ENCODE measurements around the gene TTYH3.

Gene TTYH3

DNA sequence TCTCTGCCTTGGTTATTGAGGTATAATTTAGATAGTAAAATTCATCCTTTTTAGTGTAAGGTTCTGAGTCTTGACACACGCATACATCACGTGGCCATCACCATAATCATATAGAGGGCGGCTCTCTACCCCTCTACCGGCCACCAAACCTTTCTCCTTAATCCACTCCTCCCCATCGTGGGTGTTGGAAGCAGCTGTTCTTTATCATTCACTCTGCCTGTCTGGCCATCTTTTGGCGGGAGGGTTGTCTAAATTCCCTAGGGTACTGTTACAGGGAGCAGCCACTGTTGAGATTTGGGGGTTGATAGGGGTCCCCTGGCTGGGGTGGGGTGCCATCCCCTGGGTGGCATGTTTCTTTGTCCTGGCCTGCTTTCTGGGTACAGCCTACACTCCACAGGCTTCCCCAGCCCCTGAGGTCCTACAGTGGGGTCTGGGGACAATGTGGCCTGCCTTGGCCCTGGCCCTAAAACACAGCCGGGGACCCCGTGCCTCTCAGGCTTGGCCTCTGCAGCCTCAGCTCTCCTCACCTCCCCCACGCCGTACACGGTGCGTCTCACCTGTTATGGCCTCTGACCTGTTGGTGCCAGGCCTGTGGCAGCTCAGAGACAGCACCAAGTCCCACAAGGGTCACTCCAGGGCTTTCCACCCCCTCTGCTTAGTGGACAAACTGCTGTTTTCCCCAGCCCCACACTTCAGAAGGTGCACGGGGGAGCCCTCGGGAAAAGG, 73.7 kb downstream of the TTYH3 start:
- H3K36me3 Mint-ChIP-seq (ENCODE audit: low read depth): no peaks in the 10 kb centered on the region

DNA sequence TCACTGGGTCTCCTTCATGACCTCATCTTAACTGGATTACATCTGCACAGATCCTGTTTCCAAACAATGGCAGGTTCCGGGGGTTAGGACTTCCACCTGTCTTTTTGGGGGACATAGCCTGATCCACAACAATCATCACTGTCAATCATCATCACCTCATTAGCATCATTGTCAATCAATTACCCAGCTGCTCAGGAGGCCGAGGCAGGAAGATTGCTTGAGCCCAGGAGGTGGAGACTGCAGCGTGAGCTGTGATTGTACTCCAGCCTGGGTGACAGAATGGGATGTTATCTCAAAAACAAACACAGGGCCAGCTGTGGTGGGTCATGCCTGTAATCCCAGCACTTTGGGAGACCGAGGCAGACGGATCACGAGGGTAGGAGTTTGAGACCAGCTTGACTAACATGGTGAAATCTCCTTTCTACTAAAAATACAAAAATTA, 74.9 kb downstream of the TTYH3 start:
- DNase-seq (ENCODE audit: low spot score): no peak
- Mint-ChIP-seq H3K9me3 (no peaks in the 10 kb centered on the region), H3K4me3 (no peak overlapping the region), H3K27ac (no peak overlapping the region), H3K4me1 (ENCODE audit: low read depth) (peaks cover 22% of the 10 kb centered on the region), H3K36me3 (ENCODE audit: low read depth) (no peaks in the 10 kb centered on the region), H3K27me3 (ENCODE audit: low read depth) (peaks cover 5% of the 10 kb centered on the region)

More for the DNA sequence above, 73.7 kb downstream of the TTYH3 start:
- no peak for DNase-seq (ENCODE audit: low spot score)
- peaks cover 14% of the 10 kb centered on the region for H3K4me1 Mint-ChIP-seq (ENCODE audit: low read depth)
- H3K9me3 Mint-ChIP-seq: no peaks in the 10 kb centered on the region
- no peak overlapping the region for H3K4me3 Mint-ChIP-seq
- no peak overlapping the region for H3K27ac Mint-ChIP-seq
- peaks cover 7% of the 10 kb centered on the region for H3K27me3 Mint-ChIP-seq (ENCODE audit: low read depth)

DNA sequence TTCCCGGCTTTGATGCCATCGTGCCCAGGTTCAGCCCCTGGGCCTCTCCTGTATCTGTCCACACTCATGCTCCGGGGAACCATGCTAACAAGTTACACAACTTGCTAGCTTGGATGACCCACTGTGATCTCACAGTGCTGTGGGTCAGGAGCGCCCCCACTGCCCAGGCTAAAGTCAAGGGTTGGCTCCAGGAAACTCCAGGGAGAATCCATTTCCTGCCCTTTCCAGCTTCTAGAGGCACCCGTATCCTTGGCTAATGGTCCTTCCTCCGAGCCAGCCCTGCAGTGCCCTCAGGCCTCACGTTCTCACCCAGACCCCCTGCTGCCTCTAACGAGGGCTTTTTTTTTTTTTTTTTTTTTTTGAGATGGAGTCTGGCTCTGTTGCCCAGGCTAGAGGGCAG, 75.7 kb downstream of the TTYH3 start:
- H3K9me3 Mint-ChIP-seq: no peaks in the 10 kb centered on the region
- H3K36me3 Mint-ChIP-seq (ENCODE audit: low read depth): no peaks in the 10 kb centered on the region
- H3K27me3 Mint-ChIP-seq (ENCODE audit: low read depth): peaks cover 5% of the 10 kb centered on the region
- H3K4me1 Mint-ChIP-seq (ENCODE audit: low read depth): peaks cover 24% of the 10 kb centered on the region
- no peak overlapping the region for H3K4me3 Mint-ChIP-seq
- no peak overlapping the region for H3K27ac Mint-ChIP-seq
- DNase-seq (ENCODE audit: low spot score): no peak

DNA sequence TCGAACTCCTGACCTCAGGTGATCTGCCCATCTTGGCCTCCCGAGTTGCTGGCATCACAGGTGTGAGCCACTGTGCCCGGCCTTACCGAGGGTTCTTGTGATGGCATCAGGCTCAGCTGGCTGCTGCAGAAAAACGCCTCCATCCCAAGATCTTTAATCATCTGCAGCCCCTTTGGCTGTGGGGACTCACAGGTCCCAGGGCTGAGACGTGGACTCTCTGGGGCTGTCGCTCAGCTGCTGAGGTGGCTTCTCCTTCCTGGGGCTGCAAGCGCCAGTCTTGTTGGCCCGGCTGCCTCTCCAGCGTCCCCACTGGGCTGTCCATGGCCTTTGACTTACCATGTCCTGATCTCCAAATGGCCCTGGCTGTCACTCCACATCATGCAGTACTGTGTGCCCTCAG, 76.3 kb downstream of the TTYH3 start:
- Mint-ChIP-seq H3K9me3 (no peaks in the 10 kb centered on the region), H3K36me3 (ENCODE audit: low read depth) (no peaks in the 10 kb centered on the region), H3K4me3 (no peak overlapping the region), H3K27me3 (ENCODE audit: low read depth) (peaks cover 5% of the 10 kb centered on the region), H3K27ac (no peak overlapping the region), H3K4me1 (ENCODE audit: low read depth) (peaks cover 24% of the 10 kb centered on the region)
- no peak for DNase-seq (ENCODE audit: low spot score)

DNA sequence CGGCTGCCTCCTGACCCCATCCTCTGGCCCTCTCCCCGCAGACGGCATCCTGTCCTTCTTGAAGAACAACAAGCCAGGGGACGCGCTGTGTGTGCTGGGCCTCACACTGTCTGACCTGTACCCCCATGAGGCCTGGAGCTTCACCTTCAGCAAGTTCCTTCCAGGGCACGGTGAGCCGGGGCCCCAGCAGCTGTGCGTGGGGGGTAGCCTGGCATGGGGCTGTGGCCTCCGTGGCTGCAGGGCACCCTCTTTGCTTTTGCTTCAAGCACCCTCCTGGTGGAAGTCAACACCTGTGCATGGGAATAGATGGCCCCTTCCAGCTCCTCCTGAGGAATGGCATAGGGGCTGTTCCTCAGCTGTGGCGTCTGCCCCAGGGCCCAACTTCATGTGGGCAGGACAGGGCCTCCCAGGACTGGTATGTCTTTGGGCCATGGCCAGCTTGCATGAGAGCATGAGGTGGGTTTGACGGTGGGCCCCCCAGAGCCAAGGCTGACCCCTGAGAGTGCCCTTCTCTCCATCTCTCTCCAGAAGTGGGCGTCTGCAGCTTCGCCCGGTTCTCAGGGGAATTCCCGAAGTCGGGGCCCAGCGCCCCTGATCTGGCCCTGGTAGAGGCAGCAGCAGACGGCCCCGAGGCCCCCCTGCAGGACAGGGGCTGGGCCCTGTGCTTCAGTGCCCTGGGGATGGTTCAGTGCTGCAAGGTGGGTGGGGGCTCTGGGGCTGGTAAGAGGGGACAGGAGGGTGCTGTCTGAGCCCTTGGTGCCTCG, 76.9 kb downstream of the TTYH3 start:
- Mint-ChIP-seq H3K9me3 (no peaks in the 10 kb centered on the region), H3K4me3 (no peak overlapping the region), H3K36me3 (ENCODE audit: low read depth) (no peaks in the 10 kb centered on the region), H3K4me1 (ENCODE audit: low read depth) (peaks cover 28% of the 10 kb centered on the region), H3K27ac (no peak overlapping the region), H3K27me3 (ENCODE audit: low read depth) (peaks cover 5% of the 10 kb centered on the region)
- DNase-seq (ENCODE audit: low spot score): no peak

DNA sequence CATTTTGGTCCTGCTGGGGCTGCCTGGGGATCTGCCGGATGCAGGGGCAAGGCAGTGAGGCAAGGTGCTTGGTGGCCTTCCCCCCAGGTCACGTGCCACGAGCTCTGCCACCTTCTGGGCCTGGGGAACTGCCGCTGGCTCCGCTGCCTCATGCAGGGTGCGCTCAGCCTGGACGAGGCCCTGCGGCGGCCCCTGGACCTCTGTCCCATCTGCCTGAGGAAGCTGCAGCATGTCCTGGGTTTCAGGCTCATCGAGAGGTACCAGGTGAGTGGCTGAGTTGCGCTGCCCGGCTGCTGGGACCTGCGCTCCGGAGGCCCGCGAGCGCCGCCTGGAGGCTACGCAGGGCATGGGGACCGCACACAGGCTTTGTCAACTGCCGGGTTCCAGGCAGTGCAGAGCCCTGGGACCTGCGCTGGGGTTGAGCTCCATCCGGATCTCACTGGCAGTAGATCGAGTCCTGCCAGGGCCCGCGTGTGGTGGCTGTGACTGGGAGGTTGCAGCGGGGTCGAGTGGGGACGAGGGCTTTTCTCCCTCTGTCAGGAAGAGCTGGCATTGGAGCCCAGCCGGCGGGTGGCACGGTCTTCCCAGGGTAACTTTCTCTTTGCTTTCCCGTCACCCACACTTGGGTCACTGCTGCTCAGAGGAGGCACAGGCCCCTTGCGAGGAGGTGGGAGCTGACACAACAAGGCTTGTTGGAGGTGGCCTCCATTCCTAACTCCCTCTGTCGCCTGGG, 77.9 kb downstream of the TTYH3 start:
- DNase-seq (ENCODE audit: low spot score): peak; percentile 76
- H3K36me3 Mint-ChIP-seq (ENCODE audit: low read depth): no peaks in the 10 kb centered on the region
- H3K4me3 Mint-ChIP-seq: peak overlapping the region; percentile 75
- H3K9me3 Mint-ChIP-seq: no peaks in the 10 kb centered on the region
- peaks cover 5% of the 10 kb centered on the region for H3K27me3 Mint-ChIP-seq (ENCODE audit: low read depth)
- H3K4me1 Mint-ChIP-seq (ENCODE audit: low read depth): peaks cover 35% of the 10 kb centered on the region
- peak overlapping the region; percentile 57 for H3K27ac Mint-ChIP-seq

DNA sequence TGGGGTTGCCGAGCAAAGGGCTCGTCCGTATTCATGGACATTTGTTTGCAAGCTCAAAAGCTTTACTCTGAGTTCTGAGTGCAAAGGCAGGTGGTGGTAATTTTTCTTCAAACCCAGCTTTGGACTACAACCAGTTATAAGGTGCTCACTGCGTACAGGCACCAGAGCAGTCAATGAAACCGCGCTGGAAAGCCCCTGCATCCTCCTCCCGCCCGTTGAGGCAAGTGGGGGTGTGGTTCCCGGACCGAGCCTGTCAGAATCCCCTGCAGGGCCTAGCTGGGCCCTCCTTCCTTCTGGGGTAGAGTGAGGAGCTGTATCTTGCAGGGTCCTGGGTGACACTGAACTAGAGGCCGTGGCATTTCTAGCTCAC, 78.5 kb downstream of the TTYH3 start:
- Mint-ChIP-seq H3K36me3 (ENCODE audit: low read depth) (no peaks in the 10 kb centered on the region), H3K9me3 (no peaks in the 10 kb centered on the region), H3K4me3 (peak overlapping the region; percentile 75), H3K27me3 (ENCODE audit: low read depth) (peaks cover 7% of the 10 kb centered on the region), H3K4me1 (ENCODE audit: low read depth) (peaks cover 41% of the 10 kb centered on the region), H3K27ac (no peak overlapping the region)
- no peak for DNase-seq (ENCODE audit: low spot score)

DNA sequence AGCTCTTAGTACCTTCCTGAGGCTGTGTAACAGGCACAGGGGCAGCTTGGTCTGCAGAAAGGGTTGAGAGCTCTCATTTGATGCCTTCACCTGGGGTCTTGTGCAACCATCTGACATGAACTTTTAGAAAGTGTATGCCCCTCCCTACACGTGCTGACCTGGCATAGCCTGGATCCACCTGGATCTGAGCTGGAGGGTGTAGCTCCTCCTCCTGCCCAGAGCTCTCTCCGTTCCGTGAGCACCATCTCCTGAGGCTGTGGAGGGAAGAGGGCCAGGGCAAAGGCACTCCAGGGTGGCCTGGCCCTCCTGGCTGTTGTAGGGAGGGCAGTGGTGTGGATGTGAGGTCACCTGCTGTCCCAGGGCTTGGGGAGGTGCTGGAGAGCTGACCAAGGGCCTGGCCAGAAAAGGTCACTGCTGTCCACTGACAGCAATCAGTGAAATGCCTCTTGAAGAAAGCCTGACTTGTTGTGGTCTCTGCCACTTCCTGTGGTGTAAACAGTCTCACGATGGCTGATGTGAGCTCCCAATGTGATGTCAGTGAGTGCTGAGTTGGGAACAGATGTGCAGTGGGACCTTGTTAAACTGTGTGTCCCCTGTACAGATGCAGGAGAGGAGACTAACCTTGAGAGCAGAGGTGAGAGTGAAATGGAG, 79.2 kb downstream of the TTYH3 start:
- Mint-ChIP-seq H3K36me3 (ENCODE audit: low read depth) (no peaks in the 10 kb centered on the region), H3K4me1 (ENCODE audit: low read depth) (peaks cover 48% of the 10 kb centered on the region), H3K27me3 (ENCODE audit: low read depth) (peaks cover 7% of the 10 kb centered on the region), H3K9me3 (no peaks in the 10 kb centered on the region), H3K27ac (peak overlapping the region; percentile 74), H3K4me3 (peak overlapping the region; percentile 75)
- DNase-seq (ENCODE audit: low spot score): peak; percentile 52

DNA sequence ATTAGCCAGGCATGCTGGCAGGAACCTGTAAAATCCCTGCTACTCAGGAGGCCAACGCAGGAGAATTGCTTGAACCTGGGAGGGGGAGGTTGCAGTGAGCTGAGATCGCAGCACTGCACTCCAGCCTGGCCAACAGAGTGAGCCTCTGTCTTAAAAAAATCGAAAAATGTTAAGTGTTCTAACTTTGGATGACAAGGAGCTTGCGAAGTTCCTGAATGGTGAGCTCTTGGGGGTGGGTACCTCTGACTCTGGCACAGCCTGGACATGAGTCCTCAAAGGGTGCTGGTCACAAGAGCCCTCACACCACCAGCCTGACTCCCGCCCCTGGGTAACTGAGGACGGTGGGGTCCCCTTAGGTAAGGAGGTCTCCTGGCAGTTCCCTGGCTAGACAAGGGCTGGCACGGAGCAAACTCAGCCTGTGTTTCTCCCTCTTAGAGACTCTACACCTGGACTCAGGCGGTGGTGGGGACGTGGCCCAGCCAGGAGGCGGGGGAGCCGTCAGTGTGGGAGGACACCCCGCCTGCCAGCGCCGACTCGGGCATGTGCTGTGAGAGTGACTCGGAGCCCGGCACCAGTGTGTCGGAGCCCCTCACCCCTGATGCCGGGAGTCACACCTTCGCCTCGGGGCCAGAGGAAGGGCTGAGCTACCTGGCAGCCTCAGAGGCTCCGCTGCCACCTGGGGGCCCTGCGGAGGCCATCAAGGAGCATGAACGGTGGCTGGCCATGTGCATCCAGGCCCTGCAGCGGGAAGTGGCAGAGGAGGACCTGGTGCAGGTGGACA, 80.3 kb downstream of the TTYH3 start:
- peaks cover 2% of the 10 kb centered on the region for H3K36me3 Mint-ChIP-seq (ENCODE audit: low read depth)
- H3K4me3 Mint-ChIP-seq: no peak overlapping the region
- no peak for DNase-seq (ENCODE audit: low spot score)
- peaks cover 2% of the 10 kb centered on the region for H3K27me3 Mint-ChIP-seq (ENCODE audit: low read depth)
- no peak overlapping the region for H3K27ac Mint-ChIP-seq
- no peaks in the 10 kb centered on the region for H3K9me3 Mint-ChIP-seq
- H3K4me1 Mint-ChIP-seq (ENCODE audit: low read depth): peaks cover 58% of the 10 kb centered on the region

DNA sequence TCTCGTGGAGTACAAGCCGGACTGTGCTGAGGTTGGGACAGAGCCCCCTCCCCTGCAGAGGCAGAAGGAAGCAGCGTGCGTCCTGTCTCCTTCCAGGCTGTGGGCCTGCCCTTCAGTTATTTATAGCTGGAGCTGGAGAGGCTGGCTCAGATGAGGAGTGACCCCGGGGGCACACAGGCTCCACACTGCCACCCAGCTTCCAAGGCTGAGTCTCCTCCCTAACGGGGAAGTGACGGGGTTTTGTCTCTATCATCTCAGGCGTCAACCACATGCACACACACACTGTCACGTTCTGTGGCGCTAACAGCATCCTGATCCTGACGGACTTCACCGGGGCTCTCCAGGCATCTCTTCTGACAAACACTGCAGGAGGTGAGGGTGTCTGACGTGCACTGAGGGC, 81.6 kb downstream of the TTYH3 start:
- peaks cover 66% of the 10 kb centered on the region for H3K4me1 Mint-ChIP-seq (ENCODE audit: low read depth)
- H3K27ac Mint-ChIP-seq: no peak overlapping the region
- no peak for DNase-seq (ENCODE audit: low spot score)
- no peaks in the 10 kb centered on the region for H3K9me3 Mint-ChIP-seq
- H3K36me3 Mint-ChIP-seq (ENCODE audit: low read depth): peaks cover 4% of the 10 kb centered on the region
- H3K27me3 Mint-ChIP-seq (ENCODE audit: low read depth): peaks cover 2% of the 10 kb centered on the region
- H3K4me3 Mint-ChIP-seq: no peak overlapping the region

DNA sequence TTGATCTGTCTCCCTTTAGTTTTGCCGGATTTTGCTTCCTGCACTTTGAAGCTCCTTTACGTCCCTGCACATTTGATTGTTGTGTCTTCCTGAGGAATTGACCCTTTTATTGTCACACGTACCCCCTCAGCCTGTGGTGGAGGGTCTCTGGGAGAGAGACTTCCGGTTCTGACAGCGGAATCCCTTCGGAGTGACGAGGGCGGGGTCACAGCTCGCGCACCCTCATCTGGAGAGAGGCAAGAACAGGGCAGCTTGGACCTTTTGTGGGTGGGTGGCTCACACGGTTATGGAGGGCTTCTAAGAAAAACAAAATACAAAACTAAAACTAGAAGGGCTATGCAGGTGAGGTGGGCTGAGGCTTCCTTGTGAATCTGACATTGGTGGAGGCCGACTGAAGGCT, 82.2 kb downstream of the TTYH3 start:
- Mint-ChIP-seq H3K36me3 (ENCODE audit: low read depth) (peaks cover 4% of the 10 kb centered on the region), H3K4me1 (ENCODE audit: low read depth) (peaks cover 71% of the 10 kb centered on the region), H3K9me3 (no peaks in the 10 kb centered on the region), H3K27ac (no peak overlapping the region), H3K4me3 (no peak overlapping the region), H3K27me3 (ENCODE audit: low read depth) (peaks cover 2% of the 10 kb centered on the region)
- DNase-seq (ENCODE audit: low spot score): no peak
